ENCODE measurements around the gene PCDH9.

GRCh38 chr13:66933994-66934393 is 296.1 kb downstream of the PCDH9 start:
- TF ChIP-seq, protein P1, sequence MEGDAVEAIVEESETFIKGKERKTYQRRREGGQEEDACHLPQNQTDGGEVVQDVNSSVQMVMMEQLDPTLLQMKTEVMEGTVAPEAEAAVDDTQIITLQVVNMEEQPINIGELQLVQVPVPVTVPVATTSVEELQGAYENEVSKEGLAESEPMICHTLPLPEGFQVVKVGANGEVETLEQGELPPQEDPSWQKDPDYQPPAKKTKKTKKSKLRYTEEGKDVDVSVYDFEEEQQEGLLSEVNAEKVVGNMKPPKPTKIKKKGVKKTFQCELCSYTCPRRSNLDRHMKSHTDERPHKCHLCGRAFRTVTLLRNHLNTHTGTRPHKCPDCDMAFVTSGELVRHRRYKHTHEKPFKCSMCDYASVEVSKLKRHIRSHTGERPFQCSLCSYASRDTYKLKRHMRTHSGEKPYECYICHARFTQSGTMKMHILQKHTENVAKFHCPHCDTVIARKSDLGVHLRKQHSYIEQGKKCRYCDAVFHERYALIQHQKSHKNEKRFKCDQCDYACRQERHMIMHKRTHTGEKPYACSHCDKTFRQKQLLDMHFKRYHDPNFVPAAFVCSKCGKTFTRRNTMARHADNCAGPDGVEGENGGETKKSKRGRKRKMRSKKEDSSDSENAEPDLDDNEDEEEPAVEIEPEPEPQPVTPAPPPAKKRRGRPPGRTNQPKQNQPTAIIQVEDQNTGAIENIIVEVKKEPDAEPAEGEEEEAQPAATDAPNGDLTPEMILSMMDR (IDR thresholded peaks at IDR 0.05; ENCODE audit: low read length): no peak
- no peak for TF ChIP-seq EZH2 (IDR thresholded peaks at IDR 0.05; ENCODE audit: borderline replicate concordance, low read length)

Data from OCI-LY1 (cell line).